ENCODE data around the gene NLGN1.
"Not testable (repeated sequence)": the region's sequence is repeated elsewhere in the genome, so short reads cannot be mapped to it uniquely, and the experiment has no call there.

Gene NLGN1

GRCh38 chr3:173429527-173429926 lies 32.0 kb downstream of the NLGN1 start:
- no peak for DNase-seq (ENCODE audit: low read depth in 2 of 2)

- no peak for DNase-seq (ENCODE audit: low read depth in 2 of 2)
These were observed 33.0 kb downstream of the NLGN1 start for GRCh38 chr3:173430576-173430975.

GRCh38 chr3:173439004-173439403 lies 41.5 kb downstream of the NLGN1 start:
- no peak for DNase-seq (ENCODE audit: low read depth in 2 of 2)

- DNase-seq (ENCODE audit: low read depth in 2 of 2) = no peak
These were observed 43.0 kb downstream of the NLGN1 start for GRCh38 chr3:173440514-173440913.

- not testable (repeated sequence) for DNase-seq (ENCODE audit: low read depth in 2 of 2)
These were observed 54.0 kb downstream of the NLGN1 start for GRCh38 chr3:173451561-173451960.

- DNase-seq (ENCODE audit: low read depth in 2 of 2) = no peak
These were observed 65.7 kb downstream of the NLGN1 start for GRCh38 chr3:173463250-173463649.

- no peak for DNase-seq (ENCODE audit: low read depth in 2 of 2)
These were observed 67.6 kb downstream of the NLGN1 start for GRCh38 chr3:173465112-173465511.

- no peak for DNase-seq (ENCODE audit: low read depth in 2 of 2)
These were observed 68.5 kb downstream of the NLGN1 start for GRCh38 chr3:173465898-173466678.

- no peak for DNase-seq (ENCODE audit: low read depth in 2 of 2)
These were observed 70.0 kb downstream of the NLGN1 start for GRCh38 chr3:173467501-173467900.

GRCh38 chr3:173473237-173473636 lies 75.7 kb downstream of the NLGN1 start:
- DNase-seq (ENCODE audit: low read depth in 2 of 2) = no peak

GRCh38 chr3:173479301-173479700 lies 81.8 kb downstream of the NLGN1 start:
- DNase-seq (ENCODE audit: low read depth in 2 of 2) = no peak

- DNase-seq (ENCODE audit: low read depth in 2 of 2) = no peak
These were observed 104.5 kb downstream of the NLGN1 start for GRCh38 chr3:173501931-173502489.

- no peak for DNase-seq (ENCODE audit: low read depth in 2 of 2)
These were observed 105.5 kb downstream of the NLGN1 start for GRCh38 chr3:173502983-173503568.

GRCh38 chr3:173510565-173510964 lies 113.0 kb downstream of the NLGN1 start:
- DNase-seq (ENCODE audit: low read depth in 2 of 2) = no peak

GRCh38 chr3:173513123-173513522 lies 115.6 kb downstream of the NLGN1 start:
- no peak for DNase-seq (ENCODE audit: low read depth in 2 of 2)

- DNase-seq (ENCODE audit: low read depth in 2 of 2) = no peak
These were observed 131.6 kb downstream of the NLGN1 start for GRCh38 chr3:173529062-173529711.

- DNase-seq (ENCODE audit: low read depth in 2 of 2) = no peak
These were observed 134.1 kb downstream of the NLGN1 start for GRCh38 chr3:173531602-173532001.

- no peak for DNase-seq (ENCODE audit: low read depth in 2 of 2)
These were observed 140.9 kb downstream of the NLGN1 start for GRCh38 chr3:173538410-173538809.

- DNase-seq (ENCODE audit: low read depth in 2 of 2) = not testable (repeated sequence)
These were observed 148.0 kb downstream of the NLGN1 start for GRCh38 chr3:173545590-173545989.

GRCh38 chr3:173547070-173547469 lies 149.5 kb downstream of the NLGN1 start:
- no peak for DNase-seq (ENCODE audit: low read depth in 2 of 2)

- no peak for DNase-seq (ENCODE audit: low read depth in 2 of 2)
These were observed 150.7 kb downstream of the NLGN1 start for GRCh38 chr3:173548261-173548660.

GRCh38 chr3:173552526-173552925 lies 155.0 kb downstream of the NLGN1 start:
- no peak for DNase-seq (ENCODE audit: low read depth in 2 of 2)
